Subcutaneous adipose tissue (tissue), 4 donors: Measurements from ENCODE around the gene ABAT. TPM values are rescaled to one million over a fixed set of nuclear protein-coding genes. Genes with fewer than 3 reads are reported as not detected.

Experiments
- CTCF ChIP-seq: fragments of 450-650 bp; IDR thresholded peaks from one replicate; pipeline ENCODE4 v1.5.1; 2016; ENCODE audit warnings: low read depth, mild to moderate bottlenecking, control low read depth, antibody characterized with exemption, moderate library complexity
- total RNA-seq, 4 donors: library from RNA; depleted of rRNA; stranded (reverse); fragments of >200 nt; gene quantifications; one replicate each; pipeline ENCODE4 v1.1.0, GENCODE V29; 2016

ABAT gene
- total RNA-seq, 4 donors from 2014 or later, result 4.9 to 9.8 (median 7.0) TPM

GRCh38 chr16:8819411-8820034 lies 145.1 kb downstream of the ABAT start:
- TF ChIP-seq CTCF, result no peak

GRCh38 chr16:8822403-8822802 lies 148.0 kb downstream of the ABAT start:
- no peak for TF ChIP-seq CTCF

GRCh38 chr16:8826278-8826879 lies 152.0 kb downstream of the ABAT start:
- no peak for TF ChIP-seq CTCF

- no peak for TF ChIP-seq CTCF
Observed at GRCh38 chr16:8828541-8829165, 154.2 kb downstream of the ABAT start.

- TF ChIP-seq CTCF, result no peak
Observed at GRCh38 chr16:8831450-8831849, 157.0 kb downstream of the ABAT start.

GRCh38 chr16:8831871-8832716 lies 157.7 kb downstream of the ABAT start:
- no peak for TF ChIP-seq CTCF

GRCh38 chr16:8832717-8833105 lies 158.3 kb downstream of the ABAT start:
- TF ChIP-seq CTCF, result no peak
